ENCODE results near the gene CHMP4B.
"Not testable (repeated sequence)": the region's sequence is repeated elsewhere in the genome, so short reads cannot be mapped to it uniquely, and the experiment has no call there.

The CHMP4B gene

GRCh38 chr20:33790566-33790965 is 20.6 kb upstream of the CHMP4B start:
- no peak for DNase-seq

GRCh38 chr20:33791021-33791420 is 20.1 kb upstream of the CHMP4B start:
- no peak for DNase-seq

- no peak for DNase-seq
Measured at GRCh38 chr20:33791540-33791939, 19.6 kb upstream of the CHMP4B start.

GRCh38 chr20:33791959-33792597 is 19.1 kb upstream of the CHMP4B start:
- no peak for DNase-seq

GRCh38 chr20:33792598-33792989 is 18.6 kb upstream of the CHMP4B start:
- DNase-seq, result not testable (repeated sequence)

GRCh38 chr20:33793011-33793931 is 17.9 kb upstream of the CHMP4B start:
- no peak for DNase-seq

GRCh38 chr20:33796263-33796906 is 14.8 kb upstream of the CHMP4B start:
- DNase-seq, result no peak

- no peak for DNase-seq
Measured at GRCh38 chr20:33796907-33797544, 14.1 kb upstream of the CHMP4B start.

- DNase-seq, result no peak
Measured at GRCh38 chr20:33798444-33798843, 12.7 kb upstream of the CHMP4B start.

GRCh38 chr20:33803921-33804337 is 7.2 kb upstream of the CHMP4B start:
- no peak for DNase-seq

GRCh38 chr20:33808388-33808787 is 2.8 kb upstream of the CHMP4B start:
- no peak for DNase-seq

- DNase-seq, result no peak
Measured at GRCh38 chr20:33810259-33810658, 889 bp upstream of the CHMP4B start.

GRCh38 chr20:33811776-33812151 is 616 bp downstream of the CHMP4B start:
- DNase-seq, result no peak

- DNase-seq, result no peak
Measured at GRCh38 chr20:33812152-33812849, 1.2 kb downstream of the CHMP4B start.

- no peak for DNase-seq
Measured at GRCh38 chr20:33812908-33813462, 1.8 kb downstream of the CHMP4B start.

GRCh38 chr20:33814238-33814712 is 3.1 kb downstream of the CHMP4B start:
- DNase-seq, result no peak

GRCh38 chr20:33815671-33816070 is 4.5 kb downstream of the CHMP4B start:
- no peak for DNase-seq

GRCh38 chr20:33816191-33816590 is 5.0 kb downstream of the CHMP4B start:
- DNase-seq, result no peak

GRCh38 chr20:33817411-33817810 is 6.3 kb downstream of the CHMP4B start:
- no peak for DNase-seq

GRCh38 chr20:33819456-33819855 is 8.3 kb downstream of the CHMP4B start:
- DNase-seq, result no peak

GRCh38 chr20:33820362-33820761 is 9.2 kb downstream of the CHMP4B start:
- no peak for DNase-seq

- no peak for DNase-seq
Measured at GRCh38 chr20:33821270-33821836, 10.2 kb downstream of the CHMP4B start.
